Right cardiac atrium (tissue), 5 donors: ENCODE data around the gene SEMA4F. TPM values are rescaled to one million over a fixed set of nuclear protein-coding genes. Genes with fewer than 3 reads are reported as not detected.

Source experiments
- ATAC-seq, 2 donors: fragments of 200-7000 bp; cut with Tn5 transposase; one replicate each; pipeline versions ENCODE4 v1.8.0 to v1.9.1; 2020; ENCODE audit warnings: moderate library complexity in 2 of 2, mild to moderate bottlenecking in 1 of 2
- DNase-seq, 3 donors: peaks; one replicate each; pipeline ENCODE4 v3.0.0-alpha.2; 2020
- H3K27ac ChIP-seq: one replicate; pipeline ENCODE4 v1.5.1; 2013; ENCODE audit warnings: mild to moderate bottlenecking, low read length, control low read depth, moderate library complexity
- H3K27me3 ChIP-seq: one replicate; pipeline ENCODE4 v1.6.1; 2013; ENCODE audit not compliant: control insufficient read depth, insufficient read depth
- H3K4me1 ChIP-seq: one replicate; pipeline ENCODE4 v1.6.1; 2013; ENCODE audit warnings: low read length; ENCODE audit not compliant: control insufficient read depth, insufficient read depth
- H3K4me3 ChIP-seq: one replicate; pipeline ENCODE4 v1.5.1; 2013; ENCODE audit warnings: low read length, control low read depth
- H3K9me3 ChIP-seq: one replicate; pipeline ENCODE4 v1.6.1; 2013; ENCODE audit warnings: low read length; ENCODE audit not compliant: control insufficient read depth
- WGBS: extraction: QIAGEN DNeasy Blood & Tissue Kit; methylation state at CpG from one replicate; pipeline ENCODE4 v1.1.7; 2013; 5-methylcytosine and 5-hydroxymethylcytosine counted together
- intact Hi-C, 4 donors: fragments of 100-400 bp; cut with DNase I; formaldehyde crosslinking; loops; one replicate each; pipeline versions ENCODE4 v1.11.0 to v1.14.0; 2022 to 2023
- polyA plus RNA-seq: library from polyadenylated mRNA; stranded (reverse); fragments of 200-250 nt; gene quantifications from one replicate; pipeline ENCODE4 v1.2.3, GENCODE V29; 2013
- total RNA-seq, 4 donors: library from RNA; stranded (reverse); fragmentation: NEBNext Ultra II Directional; extraction: Animal tissue kit (Norgen Biotek cat#: 25700); gene quantifications; one replicate each; pipeline ENCODE4 v1.2.1, GENCODE V29; 2021
- donor health status: healthy with polysubstance abuse.
- donor health status: DM: no; HTN: yes; CAD: no.
- donor health status: DM: no; HTN: no; CAD: no.
- donor health status: DM: no; HTN: yes; CAD: no; lungs with severe emphysema.
- donor health status: DM: yes; HTN: yes; CAD: no.

The SEMA4F gene
- total and polyA plus RNA-seq, 5 donors = 1.7 to 5.3 (median 3.9) TPM

GRCh38 chr2:74691929-74692328 is 37.9 kb downstream of the SEMA4F start:
- Histone ChIP-seq H3K9me3 (no peaks in the 10 kb centered on the region), H3K4me3 (no peak overlapping the region), H3K4me1 (no peaks in the 10 kb centered on the region), H3K27ac (no peak overlapping the region), H3K27me3 (no peaks in the 10 kb centered on the region)
- intact Hi-C loops = loop anchor here in 2 of 4 donors (5.0 kb wide), 1 partner anchor 185 kb away; no protein-coding TSS in a partner anchor
- peak in 1 of 2 donors; percentile 39 for ATAC-seq
- DNase-seq = no peak
- 77% methylated on average over 5 of the region's 5 CpGs for WGBS

DNA sequence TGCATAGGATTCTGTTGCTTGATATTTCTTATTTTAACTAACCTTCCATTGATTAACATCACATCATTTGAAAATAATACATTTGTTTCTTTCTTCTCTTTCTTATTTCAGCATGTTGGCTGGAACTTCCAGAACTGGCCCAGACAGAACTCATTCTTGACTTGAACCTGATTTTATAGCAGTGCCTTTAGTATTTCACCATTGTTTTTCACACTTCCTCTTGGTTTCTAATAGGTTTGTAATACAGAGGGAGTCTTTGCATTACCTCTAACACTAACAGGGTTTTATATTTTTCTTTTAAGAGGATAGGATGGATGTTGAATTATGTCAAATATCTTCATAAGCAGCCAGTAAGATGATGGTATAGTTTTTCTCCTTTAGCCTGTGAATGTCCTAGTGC is 39.2 kb downstream of the SEMA4F start:
- DNase-seq (no peak), ATAC-seq (no peak)
- Histone ChIP-seq H3K27ac (no peak overlapping the region), H3K27me3 (no peaks in the 10 kb centered on the region), H3K4me1 (no peaks in the 10 kb centered on the region), H3K4me3 (no peak overlapping the region), H3K9me3 (no peaks in the 10 kb centered on the region)
- intact Hi-C loops = loop anchor here in 2 of 4 donors (5.0 kb wide), 1 partner anchor 184 kb away; no protein-coding TSS in a partner anchor

GRCh38 chr2:74693668-74694067 is 39.6 kb downstream of the SEMA4F start:
- Histone ChIP-seq H3K27ac (no peak overlapping the region), H3K27me3 (no peaks in the 10 kb centered on the region), H3K9me3 (no peaks in the 10 kb centered on the region), H3K4me3 (no peak overlapping the region), H3K4me1 (no peaks in the 10 kb centered on the region)
- 70% methylated on average over 1 of the region's 1 CpG for WGBS
- ATAC-seq (no peak), DNase-seq (no peak)
- intact Hi-C loops = loop anchor here in 2 of 4 donors (5.0 kb wide), 1 partner anchor 184 kb away; no protein-coding TSS in a partner anchor

DNA sequence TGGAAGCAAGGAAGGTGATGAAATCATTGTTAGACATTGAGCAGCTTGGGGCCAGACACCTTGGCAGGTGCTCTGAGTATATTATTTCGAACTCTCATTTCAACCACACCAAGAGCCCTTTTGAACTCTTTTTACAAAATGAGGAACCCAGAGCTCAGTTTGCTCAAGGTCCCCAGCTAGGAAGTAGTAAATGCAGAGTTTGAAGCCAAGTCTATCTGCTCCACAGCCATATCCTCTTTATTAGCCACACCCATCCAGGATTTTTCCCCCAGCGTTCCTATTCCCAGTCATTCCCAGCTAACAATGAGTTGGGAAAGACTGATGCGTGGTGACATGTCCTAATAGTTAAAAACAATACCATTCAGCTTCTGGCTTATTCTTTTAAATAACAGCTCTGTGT is 40.2 kb downstream of the SEMA4F start:
- no peak overlapping the region for H3K27ac ChIP-seq
- ATAC-seq (peak in 1 of 2 donors; percentile 50), DNase-seq (no peak)
- no peaks in the 10 kb centered on the region for H3K4me1 ChIP-seq
- no peaks in the 10 kb centered on the region for H3K27me3 ChIP-seq
- no peaks in the 10 kb centered on the region for H3K9me3 ChIP-seq
- intact Hi-C loops = loop anchor here in 2 of 4 donors (5.0 kb wide), 1 partner anchor 183 kb away; no protein-coding TSS in a partner anchor
- WGBS = 59% methylated on average over 3 of the region's 3 CpGs
- H3K4me3 ChIP-seq = no peak overlapping the region

DNA sequence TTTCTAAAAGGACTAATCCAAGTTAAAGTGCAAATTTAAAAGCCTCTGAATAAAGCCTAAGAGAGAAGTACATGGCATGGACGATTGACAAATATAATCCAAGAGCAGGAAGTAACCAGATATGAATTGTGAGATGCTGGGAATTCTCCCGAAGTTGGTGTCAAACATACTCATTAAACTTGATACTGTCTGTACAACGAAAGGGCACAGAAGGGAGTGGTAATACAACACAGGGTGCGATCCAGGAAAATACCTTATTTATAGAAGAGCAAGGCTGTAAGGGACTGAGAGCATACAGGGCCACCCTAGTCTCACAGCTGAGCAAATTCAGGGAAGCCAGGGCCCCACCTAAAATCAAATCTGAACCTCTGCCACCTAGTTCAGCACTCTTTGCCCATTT is 41.6 kb downstream of the SEMA4F start:
- Histone ChIP-seq H3K4me3 (no peak overlapping the region), H3K4me1 (no peaks in the 10 kb centered on the region), H3K27ac (no peak overlapping the region), H3K9me3 (no peaks in the 10 kb centered on the region), H3K27me3 (no peaks in the 10 kb centered on the region)
- no peak for ATAC-seq
- no peak for DNase-seq
- intact Hi-C loops = no loop called here
- 54% methylated on average over 4 of the region's 4 CpGs for WGBS

- Histone ChIP-seq H3K4me3 (no peak overlapping the region), H3K27ac (no peak overlapping the region), H3K4me1 (no peaks in the 10 kb centered on the region), H3K9me3 (no peaks in the 10 kb centered on the region), H3K27me3 (no peaks in the 10 kb centered on the region)
- DNase-seq (no peak), ATAC-seq (no peak)
- intact Hi-C loops = no loop called here
- 75% methylated on average over 2 of the region's 2 CpGs for WGBS
Observed at GRCh38 chr2:74696829-74697228, 42.8 kb downstream of the SEMA4F start.

- Histone ChIP-seq H3K4me1 (no peaks in the 10 kb centered on the region), H3K4me3 (no peak overlapping the region), H3K9me3 (no peaks in the 10 kb centered on the region), H3K27ac (no peak overlapping the region), H3K27me3 (no peaks in the 10 kb centered on the region)
- no peak for DNase-seq
- no peak for ATAC-seq
- intact Hi-C loops = no loop called here
- WGBS = 78% methylated on average over 2 of the region's 2 CpGs
Observed at GRCh38 chr2:74700643-74701372, 46.8 kb downstream of the SEMA4F start.

DNA sequence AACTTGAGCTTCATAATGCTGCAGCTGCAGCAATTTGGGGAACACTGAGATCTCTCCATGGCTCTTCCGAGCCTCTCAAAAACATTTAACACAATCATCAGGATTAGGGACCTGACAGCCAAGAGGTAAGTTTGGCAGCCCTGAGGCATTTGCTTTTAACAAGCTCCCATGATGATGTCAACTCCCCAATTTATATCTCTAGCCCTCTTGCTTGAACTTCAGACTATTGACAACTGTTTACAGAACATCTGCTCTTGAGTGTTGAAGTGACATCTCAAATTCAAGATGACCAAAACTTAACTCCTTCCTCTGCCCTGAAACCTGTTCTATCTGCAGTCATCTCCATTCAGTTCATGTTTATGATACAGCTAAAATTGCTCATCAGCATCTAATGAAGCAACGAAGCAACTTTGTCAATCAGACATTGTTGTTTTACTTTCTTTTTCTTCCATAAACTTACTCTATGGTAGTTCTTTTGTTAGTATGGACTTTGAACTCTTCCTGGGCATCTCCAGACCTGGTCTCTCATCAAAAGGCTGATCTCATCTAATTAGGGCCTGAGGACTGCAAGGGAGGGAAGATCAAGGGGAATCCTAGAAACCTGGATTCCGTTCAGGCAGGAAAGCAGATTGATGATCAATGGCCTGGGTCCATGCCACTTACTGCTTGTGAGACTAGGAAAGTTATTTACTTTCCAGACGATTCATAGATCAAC is 48.1 kb downstream of the SEMA4F start:
- Histone ChIP-seq H3K27ac (no peak overlapping the region), H3K27me3 (no peaks in the 10 kb centered on the region), H3K9me3 (no peaks in the 10 kb centered on the region), H3K4me1 (no peaks in the 10 kb centered on the region), H3K4me3 (no peak overlapping the region)
- WGBS = 79% methylated on average over 4 of the region's 4 CpGs
- DNase-seq (no peak), ATAC-seq (no peak)
- intact Hi-C loops = no loop called here

DNA sequence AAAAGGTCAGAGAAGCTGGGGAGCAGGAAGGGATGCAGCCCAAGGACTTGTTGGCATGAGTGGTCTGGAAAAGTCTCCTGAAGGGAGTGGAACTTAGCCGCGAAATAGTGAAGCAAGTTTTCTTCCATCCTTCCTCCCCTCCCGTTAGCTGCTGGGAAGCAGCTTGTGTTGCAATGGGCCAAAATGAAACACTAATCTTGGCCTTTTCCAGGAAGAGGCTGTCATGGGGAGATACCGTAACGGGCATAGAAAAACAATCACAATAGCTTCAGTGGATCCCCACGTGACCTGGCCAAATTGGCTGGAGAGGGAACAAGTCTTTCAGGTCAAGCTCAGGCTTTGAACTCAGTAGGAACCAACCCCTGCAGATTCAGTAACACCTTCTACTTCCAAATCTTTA is 49.3 kb downstream of the SEMA4F start:
- Histone ChIP-seq H3K27ac (no peak overlapping the region), H3K4me3 (no peak overlapping the region), H3K4me1 (no peaks in the 10 kb centered on the region), H3K27me3 (no peaks in the 10 kb centered on the region), H3K9me3 (no peaks in the 10 kb centered on the region)
- ATAC-seq (peak; percentile 87 to 95), DNase-seq (peak in 2 of 3 donors; percentile 57 to 73)
- 40% methylated on average over 6 of the region's 6 CpGs for WGBS
- intact Hi-C loops = no loop called here

DNA sequence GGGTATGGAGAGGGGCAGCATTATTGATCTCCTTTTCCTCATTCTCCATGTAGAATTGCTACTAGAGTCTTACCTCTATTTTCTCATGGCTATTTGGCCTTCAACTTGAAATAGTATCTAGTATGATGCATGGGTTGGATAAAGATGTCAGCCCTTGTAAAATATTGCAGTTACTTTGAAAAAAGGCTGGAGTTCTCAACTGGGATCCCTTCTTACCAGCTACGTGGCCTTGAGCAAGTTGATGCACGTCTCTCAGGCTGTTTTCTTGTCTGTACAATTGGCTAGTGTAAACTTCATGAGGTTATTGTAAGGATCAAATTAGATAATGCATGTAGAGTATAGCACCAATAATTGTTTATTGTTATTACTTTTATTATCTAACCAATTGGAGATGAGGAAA is 50.2 kb downstream of the SEMA4F start:
- ATAC-seq = no peak
- intact Hi-C loops = no loop called here
- H3K27ac ChIP-seq = no peak overlapping the region
- DNase-seq = no peak
- no peaks in the 10 kb centered on the region for H3K9me3 ChIP-seq
- WGBS = 94% methylated on average over 2 of the region's 2 CpGs
- no peak overlapping the region for H3K4me3 ChIP-seq
- H3K27me3 ChIP-seq = no peaks in the 10 kb centered on the region
- H3K4me1 ChIP-seq = no peaks in the 10 kb centered on the region

DNA sequence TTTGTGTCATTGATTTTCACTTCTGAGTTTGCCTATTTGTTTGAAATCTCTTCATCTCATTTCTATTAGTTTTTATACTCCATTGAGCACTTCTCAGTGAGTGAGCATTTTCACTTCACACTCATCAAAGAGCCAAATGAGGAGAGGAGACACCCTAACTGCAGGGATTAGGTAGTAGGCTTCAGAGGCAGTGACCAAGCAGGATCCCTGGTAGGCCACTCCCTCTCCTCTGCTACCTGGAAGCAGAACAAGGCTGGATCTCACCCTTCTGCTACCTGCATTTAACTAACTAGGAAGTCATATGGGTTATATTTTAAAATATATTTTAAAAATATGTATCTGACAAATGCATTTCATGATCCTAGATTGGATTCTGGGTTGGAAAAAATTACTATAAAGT is 52.7 kb downstream of the SEMA4F start:
- DNase-seq (no peak), ATAC-seq (no peak)
- H3K27me3 ChIP-seq = no peaks in the 10 kb centered on the region
- H3K27ac ChIP-seq = no peak overlapping the region
- no peaks in the 10 kb centered on the region for H3K4me1 ChIP-seq
- intact Hi-C loops = no loop called here
- no peak overlapping the region for H3K4me3 ChIP-seq
- no peaks in the 10 kb centered on the region for H3K9me3 ChIP-seq
